MM.1S (cell line): Measurements from ENCODE around the gene MAPK10.

Source experiments
- EZH2 ChIP-seq: fragments of 300-600 bp; sonication (generic); optimal IDR thresholded peaks from 2 replicates; pipeline ENCODE3; 2017; ENCODE audit warnings: low read depth, mild to moderate bottlenecking, antibody characterized with exemption, low read length, mixed read lengths
- EZH2phosphoT487 ChIP-seq: fragments of 300-600 bp; sonication (generic); IDR thresholded peaks from 2 replicates; pipeline ENCODE4 v1.6.1; 2018; ENCODE audit warnings: antibody characterized with exemption, low read length
- TF ChIP-seq, protein P1 (sequence below): fragments of 300-600 bp; sonication (generic); IDR thresholded peaks from 2 replicates; pipeline ENCODE4 v1.5.1; 2016; ENCODE audit warnings: antibody characterized with exemption, low read length, mixed read lengths

DNA sequence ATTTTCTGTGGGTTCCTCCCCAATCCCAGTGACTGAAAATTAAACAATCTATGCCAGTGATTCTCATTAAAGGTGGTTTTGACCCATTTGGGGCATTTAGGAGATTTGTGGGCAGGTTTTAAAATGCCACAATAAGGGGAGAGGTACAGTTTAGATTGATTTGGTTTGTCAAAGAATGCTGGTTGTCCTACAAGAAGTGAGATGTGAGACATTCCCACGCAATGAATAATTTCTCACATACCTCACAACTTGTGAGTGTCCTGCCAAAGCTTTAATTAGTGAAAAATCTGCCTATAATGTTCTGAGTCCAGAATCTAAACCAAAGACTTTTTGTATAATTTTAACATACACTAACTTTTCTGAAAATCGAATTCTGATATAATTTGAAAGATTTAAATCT is 199.4 kb downstream of the MAPK10 start:
- TF ChIP-seq, protein P1, sequence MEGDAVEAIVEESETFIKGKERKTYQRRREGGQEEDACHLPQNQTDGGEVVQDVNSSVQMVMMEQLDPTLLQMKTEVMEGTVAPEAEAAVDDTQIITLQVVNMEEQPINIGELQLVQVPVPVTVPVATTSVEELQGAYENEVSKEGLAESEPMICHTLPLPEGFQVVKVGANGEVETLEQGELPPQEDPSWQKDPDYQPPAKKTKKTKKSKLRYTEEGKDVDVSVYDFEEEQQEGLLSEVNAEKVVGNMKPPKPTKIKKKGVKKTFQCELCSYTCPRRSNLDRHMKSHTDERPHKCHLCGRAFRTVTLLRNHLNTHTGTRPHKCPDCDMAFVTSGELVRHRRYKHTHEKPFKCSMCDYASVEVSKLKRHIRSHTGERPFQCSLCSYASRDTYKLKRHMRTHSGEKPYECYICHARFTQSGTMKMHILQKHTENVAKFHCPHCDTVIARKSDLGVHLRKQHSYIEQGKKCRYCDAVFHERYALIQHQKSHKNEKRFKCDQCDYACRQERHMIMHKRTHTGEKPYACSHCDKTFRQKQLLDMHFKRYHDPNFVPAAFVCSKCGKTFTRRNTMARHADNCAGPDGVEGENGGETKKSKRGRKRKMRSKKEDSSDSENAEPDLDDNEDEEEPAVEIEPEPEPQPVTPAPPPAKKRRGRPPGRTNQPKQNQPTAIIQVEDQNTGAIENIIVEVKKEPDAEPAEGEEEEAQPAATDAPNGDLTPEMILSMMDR, result no peak
- TF ChIP-seq EZH2 (no peak), EZH2phosphoT487 (no peak)
